Keratinocyte (primary cell): ENCODE data around the gene CRACR2A.

Experiments used
- CTCF ChIP-seq, 3 experiments: IDR thresholded peaks in 1 of 3; conservative IDR thresholded peaks in 1 of 3; optimal IDR thresholded peaks in 1 of 3; 2 replicates in 2 of 3; 3 replicates in 1 of 3; pipeline versions ENCODE3 to v1.5.1; 2011; ENCODE audit warnings: low read length in 3 of 3, mild to moderate bottlenecking in 3 of 3, moderate library complexity in 2 of 3, control low read depth in 1 of 3, inconsistent platforms in 1 of 3; ENCODE audit not compliant: insufficient read depth in 2 of 3; ENCODE audit errors: extremely low read depth in 1 of 3
- EZH2 ChIP-seq: IDR thresholded peaks from one replicate; pipeline ENCODE4 v1.6.1; 2012; ENCODE audit warnings: inconsistent platforms, mild to moderate bottlenecking, low read length, moderate library complexity

DNA sequence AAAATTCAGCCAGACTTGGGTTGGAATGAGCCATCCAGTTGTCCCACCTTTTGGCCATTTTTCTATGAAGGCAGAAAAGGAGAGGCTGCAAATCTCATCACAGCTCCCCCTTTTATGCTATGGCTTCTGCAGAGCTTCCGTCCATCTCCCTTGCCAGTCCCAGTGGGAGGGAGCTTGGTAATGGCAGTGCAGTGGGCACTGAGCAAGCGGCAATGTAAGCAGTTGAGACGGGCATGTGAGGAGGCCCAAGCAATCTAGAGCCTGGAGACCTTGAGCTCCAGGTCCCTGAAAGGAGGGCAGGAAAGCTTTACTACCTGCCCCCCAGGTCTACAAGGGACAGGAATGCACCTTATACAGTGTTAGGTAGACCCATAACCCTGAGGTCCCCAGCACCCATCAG, 73.1 kb downstream of the CRACR2A start:
- TF ChIP-seq CTCF (optimal IDR thresholded peaks at IDR 0.05 in 1 of 3, IDR thresholded peaks at IDR 0.05 in 1 of 3, conservative IDR thresholded peaks at IDR 0.05 in 1 of 3; ENCODE audit: extremely low read depth in 1 of 3, insufficient read depth in 2 of 3, low read length in 3 of 3) (no peak), EZH2 (no peak)
